Measurements from ENCODE around the gene DCAF11.

DCAF11 gene

GRCh38 chr14:24156840-24157239 is 42.3 kb downstream of the DCAF11 start:
- in situ Hi-C loops (cut with MboI; ENCODE audit: low sequenced_read_pairs), result no loop called here

- in situ Hi-C loops (cut with MboI; ENCODE audit: low sequenced_read_pairs), result no loop called here
Observed at GRCh38 chr14:24157331-24157730, 42.8 kb downstream of the DCAF11 start.

GRCh38 chr14:24159777-24160498 is 45.4 kb downstream of the DCAF11 start:
- in situ Hi-C loops (cut with MboI; ENCODE audit: low sequenced_read_pairs), result no loop called here

- in situ Hi-C loops (cut with MboI; ENCODE audit: low sequenced_read_pairs), result no loop called here
Observed at GRCh38 chr14:24160499-24160849, 45.9 kb downstream of the DCAF11 start.

GRCh38 chr14:24160850-24161804 is 46.5 kb downstream of the DCAF11 start, which contains the start of gene IRF9:
TSS of gene IRF9 (plus strand) at chr14:24161265. CDS start at chr14:24162145, 880 bp downstream.
- in situ Hi-C loops (cut with MboI; ENCODE audit: low sequenced_read_pairs), result no loop called here

- in situ Hi-C loops (cut with MboI; ENCODE audit: low sequenced_read_pairs), result no loop called here
Observed at GRCh38 chr14:24162093-24162492, 47.5 kb downstream of the DCAF11 start.

- in situ Hi-C loops (cut with MboI; ENCODE audit: low sequenced_read_pairs), result no loop called here
Observed at GRCh38 chr14:24164518-24164991, 50.0 kb downstream of the DCAF11 start.

- in situ Hi-C loops (cut with MboI; ENCODE audit: low sequenced_read_pairs), result no loop called here
Observed at GRCh38 chr14:24165785-24166184, 51.2 kb downstream of the DCAF11 start.

GRCh38 chr14:24167469-24168114 is 53.0 kb downstream of the DCAF11 start:
- in situ Hi-C loops (cut with MboI; ENCODE audit: low sequenced_read_pairs), result no loop called here

GRCh38 chr14:24171422-24172260 is 57.1 kb downstream of the DCAF11 start, which contains the start of gene REC8:
TSS of gene REC8 (plus strand) at chr14:24172080. CDS start at chr14:24172553, 473 bp downstream.
- in situ Hi-C loops (cut with MboI; ENCODE audit: low sequenced_read_pairs), result no loop called here

GRCh38 chr14:24172261-24172860 is 57.8 kb downstream of the DCAF11 start:
- in situ Hi-C loops (cut with MboI; ENCODE audit: low sequenced_read_pairs), result no loop called here

- in situ Hi-C loops (cut with MboI; ENCODE audit: low sequenced_read_pairs), result no loop called here
Observed at GRCh38 chr14:24172871-24173281, 58.3 kb downstream of the DCAF11 start.

Data from hTERT RPE-1 (cell line).